Astrocyte (in vitro differentiated cells and primary cell): ENCODE data around the gene ALOX15.

Experiments used
- CTCF ChIP-seq: IDR thresholded peaks from 2 replicates; pipeline ENCODE4 v1.5.1; 2011; ENCODE audit warnings: low read depth, mild to moderate bottlenecking, inconsistent platforms, low read length, moderate library complexity; ENCODE audit not compliant: insufficient read depth
- EZH2 ChIP-seq: IDR thresholded peaks from 2 replicates; pipeline ENCODE4 v1.6.1; 2012; ENCODE audit warnings: mild to moderate bottlenecking, low read length, inconsistent platforms; ENCODE audit not compliant: insufficient read depth

GRCh38 chr17:4690745-4691144 lies 49.3 kb upstream of the ALOX15 start:
- TF ChIP-seq CTCF (no peak), EZH2 (no peak)
